ENCODE data around the gene PVRIG. TPM values are rescaled to one million over a fixed set of nuclear protein-coding genes. Genes with fewer than 3 reads are reported as not detected.
A peak's percentile ranks its signal among the peaks of the same experiment; 100 is the strongest.
"Not testable (repeated sequence)": the region's sequence is repeated elsewhere in the genome, so short reads cannot be mapped to it uniquely, and the experiment has no call there.

PVRIG gene
- total and polyA plus RNA-seq, 9 of the 15 experiments (the other 6 are each of a cell fraction or from before 2014, with no cell fraction given): 0.16 to 0.64 TPM; not detected in 7

DNA sequence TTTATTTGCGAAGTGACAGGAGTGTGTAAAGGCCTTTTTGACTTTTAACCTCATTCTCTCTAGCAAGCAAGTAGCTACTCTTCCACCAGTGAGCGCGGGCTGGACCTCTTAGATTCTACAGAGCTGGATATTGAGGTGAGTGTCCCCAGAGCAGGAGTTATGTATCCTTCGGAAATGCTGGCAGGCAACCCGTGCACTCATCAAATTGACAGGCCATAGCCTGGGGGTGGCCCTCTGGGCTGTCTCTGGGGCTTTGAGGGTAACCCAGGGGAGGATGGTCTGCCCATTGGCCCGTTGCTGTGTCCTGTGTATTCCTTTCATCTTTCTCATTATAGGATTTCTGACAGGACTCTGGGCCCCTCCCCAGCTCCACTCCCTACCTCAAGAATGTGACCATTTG lies 6.1 kb upstream of the PVRIG start (continued):
- no peak for TF ChIP-seq THRAP3 (IDR thresholded peaks at IDR 0.05; ENCODE audit: borderline replicate concordance)
- TF ChIP-seq ZBTB1 (CRISPR knock-in tag; IDR thresholded peaks at IDR 0.05; ENCODE audit: borderline replicate concordance, low read depth): no peak
- TF ChIP-seq, protein P1, sequence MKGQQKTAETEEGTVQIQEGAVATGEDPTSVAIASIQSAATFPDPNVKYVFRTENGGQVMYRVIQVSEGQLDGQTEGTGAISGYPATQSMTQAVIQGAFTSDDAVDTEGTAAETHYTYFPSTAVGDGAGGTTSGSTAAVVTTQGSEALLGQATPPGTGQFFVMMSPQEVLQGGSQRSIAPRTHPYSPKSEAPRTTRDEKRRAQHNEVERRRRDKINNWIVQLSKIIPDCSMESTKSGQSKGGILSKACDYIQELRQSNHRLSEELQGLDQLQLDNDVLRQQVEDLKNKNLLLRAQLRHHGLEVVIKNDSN (CRISPR knock-in tag; IDR thresholded peaks at IDR 0.05): no peak
- TF ChIP-seq, protein P2, sequence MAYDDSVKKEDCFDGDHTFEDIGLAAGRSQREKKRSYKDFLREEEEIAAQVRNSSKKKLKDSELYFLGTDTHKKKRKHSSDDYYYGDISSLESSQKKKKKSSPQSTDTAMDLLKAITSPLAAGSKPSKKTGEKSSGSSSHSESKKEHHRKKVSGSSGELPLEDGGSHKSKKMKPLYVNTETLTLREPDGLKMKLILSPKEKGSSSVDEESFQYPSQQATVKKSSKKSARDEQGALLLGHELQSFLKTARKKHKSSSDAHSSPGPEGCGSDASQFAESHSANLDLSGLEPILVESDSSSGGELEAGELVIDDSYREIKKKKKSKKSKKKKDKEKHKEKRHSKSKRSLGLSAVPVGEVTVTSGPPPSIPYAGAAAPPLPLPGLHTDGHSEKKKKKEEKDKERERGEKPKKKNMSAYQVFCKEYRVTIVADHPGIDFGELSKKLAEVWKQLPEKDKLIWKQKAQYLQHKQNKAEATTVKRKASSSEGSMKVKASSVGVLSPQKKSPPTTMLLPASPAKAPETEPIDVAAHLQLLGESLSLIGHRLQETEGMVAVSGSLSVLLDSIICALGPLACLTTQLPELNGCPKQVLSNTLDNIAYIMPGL (CRISPR knock-in tag; IDR thresholded peaks at IDR 0.05): no peak
- no peak for TF ChIP-seq SMAD4 (CRISPR knock-in tag; conservative IDR thresholded peaks at IDR 0.05)
- TF ChIP-seq GTF2E2 (tag; IDR thresholded peaks at IDR 0.05): no peak
- no peak for TF ChIP-seq STAG1 (CRISPR knock-in tag; IDR thresholded peaks at IDR 0.05; ENCODE audit: borderline replicate concordance)

GRCh38 chr7:100214356-100214755 lies 5.4 kb upstream of the PVRIG start:
- H3K4me2 ChIP-seq (ENCODE audit: insufficient read depth, low read length); H3K79me2 ChIP-seq (ENCODE audit: control insufficient read depth, insufficient read depth, low read length); H3K27me3 ChIP-seq (ENCODE audit: control insufficient read depth in 2 of 2, insufficient read depth in 2 of 2, low read length in 2 of 2); H3K4me3 ChIP-seq; H2AFZ ChIP-seq (ENCODE audit: low read depth, low read length); H3K36me3 ChIP-seq (ENCODE audit: control insufficient read depth, insufficient read depth, low read length); FAIRE-seq; H3K9me1 ChIP-seq (ENCODE audit: control insufficient read depth, insufficient read depth, low read length); H4K20me1 ChIP-seq (replicated peaks; ENCODE audit: control insufficient read depth, insufficient read depth, low read length); H3K9ac ChIP-seq (ENCODE audit: insufficient read depth in 1 of 2, low read depth in 2 of 2, low read length in 2 of 2); H3K9me3 ChIP-seq (replicated peaks; ENCODE audit: control insufficient read depth, insufficient read depth, low read depth, low read length); BruUV-seq (replicated peaks); H3K27ac ChIP-seq (ENCODE audit: extremely low read depth, low read depth, low read length); POLR2A ChIA-PET; TF ChIP-seq MYC (CRISPR knock-in tag; IDR thresholded peaks at IDR 0.05; ENCODE audit: borderline replicate concordance, low read depth): not testable (repeated sequence)
- intact Hi-C loops (cut with micrococcal nuclease): loop anchor here (10.0 kb wide), 1 partner anchor 220 kb away; no protein-coding TSS in a partner anchor
- CTCF ChIA-PET (ENCODE audit: low intra/inter-chr PET ratio): interaction anchor here (5.3 kb wide), 1 partner anchor 82 kb away, joined by 54 read pairs; no protein-coding TSS in a partner anchor
- ATAC-seq: peak; percentile 25
- 0 out of 2 replicates have a peak, but pooled peaks have one; percentile 19 for TF ChIP-seq MYC (IDR thresholded peaks at IDR 0.05; ENCODE audit: low read depth, low read length)
- WGBS (ENCODE audit: insufficient coverage, low coverage, missing lambda C conversion rate): 47% methylated on average over 5 of the region's 5 CpGs
- in situ Hi-C loops (cut with MboI): loop anchor here (5.0 to 10.0 kb wide), 2 partner anchors 82 to 220 kb away; no protein-coding TSS in a partner anchor
- H3K4me1 ChIP-seq (replicated peaks in 1 of 2; ENCODE audit: control insufficient read depth in 2 of 2, insufficient read depth in 2 of 2, low read length in 2 of 2): peaks cover 10 to 12% of the 10 kb centered on the region in 2 experiments
- DNase-seq (ENCODE audit: extremely low read depth in 1 of 4, low spot score in 3 of 4): peak in 1 of 4 experiments; percentile 42

Data from K562 (cell line).